Mesothelial cell of epicardium (in vitro differentiated cells): ENCODE data around the gene SYNJ2BP. TPM values are rescaled to one million over a fixed set of nuclear protein-coding genes. Genes with fewer than 3 reads are reported as not detected.

Experiments
- DNase-seq, 2 experiments: peaks; one replicate each; pipeline ENCODE4 v3.0.0; 2021; ENCODE audit warnings: low spot score in 2 of 2; ENCODE audit not compliant: unreplicated experiment in 2 of 2
- H3K27ac Mint-ChIP-seq: 2 replicates; pipeline ENCODE4 v1.8.0; 2021; ENCODE audit warnings: mixed read lengths
- H3K27me3 Mint-ChIP-seq: 2 replicates; pipeline ENCODE4 v1.8.0; 2021; ENCODE audit warnings: low read depth, mixed read lengths
- H3K36me3 Mint-ChIP-seq: 2 replicates; pipeline ENCODE4 v1.8.0; 2021; ENCODE audit warnings: mixed read lengths
- H3K4me1 Mint-ChIP-seq: 2 replicates; pipeline ENCODE4 v1.8.0; 2021; ENCODE audit warnings: mixed read lengths
- H3K4me3 Mint-ChIP-seq: 2 replicates; pipeline ENCODE4 v1.8.0; 2021; ENCODE audit warnings: mild to moderate bottlenecking, moderate library complexity, mixed read lengths
- H3K9me3 Mint-ChIP-seq: 2 replicates; pipeline ENCODE4 v1.8.0; 2021; ENCODE audit warnings: mixed read lengths
- CTCF ChIP-seq: fragments of 200-600 bp; sonication (generic); IDR thresholded peaks from one replicate; pipeline ENCODE4 v1.5.0; 2021; ENCODE audit warnings: antibody characterized with exemption; ENCODE audit not compliant: unreplicated experiment
- total RNA-seq: library from RNA; stranded (reverse); gene quantifications from 3 replicates; pipeline ENCODE4 v1.2.1, GENCODE V29; 2021

Gene SYNJ2BP
- 29.9 to 31.0 TPM (median 30.4 TPM) in 3 replicates for total RNA-seq

DNA sequence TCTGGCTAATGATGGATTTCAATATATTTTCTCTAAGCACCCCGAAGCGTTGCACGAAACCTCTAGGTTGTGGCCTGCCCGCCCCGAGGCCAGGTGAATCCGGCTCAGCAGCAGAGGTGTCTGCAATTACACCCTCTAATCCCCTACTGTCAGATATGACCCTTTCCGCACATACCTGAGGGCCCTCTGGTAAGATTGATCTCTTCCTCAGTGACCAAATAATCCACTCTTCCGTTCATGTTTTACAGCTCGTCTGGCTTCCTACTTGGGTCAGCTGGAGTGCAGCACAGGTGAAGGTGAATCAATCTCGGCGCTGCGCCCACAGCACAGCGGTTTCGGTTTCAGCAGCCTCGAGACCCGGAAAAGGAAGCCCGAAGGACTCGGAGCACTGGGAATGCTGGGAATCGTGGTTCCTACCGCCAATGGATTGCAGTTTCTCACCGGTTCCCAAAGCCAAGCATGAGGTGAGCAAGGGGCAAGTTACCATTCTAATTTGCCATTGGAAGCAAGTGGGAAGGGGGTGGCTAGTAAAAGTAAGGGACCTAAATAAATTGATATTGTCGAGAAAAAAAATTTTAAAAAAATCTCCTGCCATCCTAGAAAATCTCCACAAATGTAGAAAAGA, at the start of gene SYNJ2BP:
SYNJ2BP (minus strand) TSS at position 366 of the 625 bp plus-strand sequence; CDS start at position 239, 127 bp downstream.
- DNase-seq: peak in 1 of 2 experiments; percentile 57
- H3K4me1 Mint-ChIP-seq: peaks cover 11% of the 10 kb centered on the region
- peak within 1 kb of the TSS; percentile 95 for H3K27ac Mint-ChIP-seq
- H3K36me3 Mint-ChIP-seq: no peaks in the 10 kb centered on the region
- TF ChIP-seq CTCF: no peak
- peak within 1 kb of the TSS; percentile 93 for H3K4me3 Mint-ChIP-seq
- no peaks in the 10 kb centered on the region for H3K9me3 Mint-ChIP-seq
- peaks cover 17% of the 10 kb centered on the region for H3K27me3 Mint-ChIP-seq

DNA sequence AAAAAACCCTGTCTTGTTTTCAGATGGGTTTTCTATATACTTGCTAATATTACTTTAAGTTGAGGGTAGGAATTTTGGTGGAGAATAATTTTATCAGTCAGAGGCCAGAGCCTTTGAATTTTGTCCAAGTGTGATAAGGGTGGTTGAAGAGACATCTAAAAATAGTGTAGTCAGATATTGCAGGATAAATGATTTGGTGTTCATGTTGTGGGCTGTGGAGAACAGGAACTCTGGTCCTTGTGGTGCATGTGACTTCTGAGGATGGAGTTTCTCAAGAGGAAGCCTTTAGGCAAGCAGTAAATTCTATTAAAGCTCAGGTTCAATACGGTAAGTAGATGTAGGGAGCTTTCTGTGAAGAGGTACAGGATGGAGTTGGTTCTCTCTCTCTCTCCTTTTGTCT, 37.8 kb upstream of the SYNJ2BP start:
- H3K4me3 Mint-ChIP-seq: no peak overlapping the region
- H3K36me3 Mint-ChIP-seq: no peaks in the 10 kb centered on the region
- no peak for DNase-seq
- H3K4me1 Mint-ChIP-seq: no peaks in the 10 kb centered on the region
- H3K9me3 Mint-ChIP-seq: no peaks in the 10 kb centered on the region
- H3K27ac Mint-ChIP-seq: no peak overlapping the region
- peaks cover 10% of the 10 kb centered on the region for H3K27me3 Mint-ChIP-seq
- TF ChIP-seq CTCF: no peak

GRCh38 chr14:70451874-70452273, 35.0 kb upstream of the SYNJ2BP start, which contains the start of gene ADAM21:
TSS of gene ADAM21 (plus strand) at chr14:70452174. CDS start at chr14:70457500, 5,326 bp downstream.
- DNase-seq: no peak
- peaks cover 2% of the 10 kb centered on the region for H3K27me3 Mint-ChIP-seq
- H3K36me3 Mint-ChIP-seq: no peaks in the 10 kb centered on the region
- no peak within 1 kb of the TSS for H3K4me3 Mint-ChIP-seq
- no peaks in the 10 kb centered on the region for H3K4me1 Mint-ChIP-seq
- TF ChIP-seq CTCF: no peak
- H3K27ac Mint-ChIP-seq: no peak within 1 kb of the TSS
- peaks cover 8% of the 10 kb centered on the region for H3K9me3 Mint-ChIP-seq

DNA sequence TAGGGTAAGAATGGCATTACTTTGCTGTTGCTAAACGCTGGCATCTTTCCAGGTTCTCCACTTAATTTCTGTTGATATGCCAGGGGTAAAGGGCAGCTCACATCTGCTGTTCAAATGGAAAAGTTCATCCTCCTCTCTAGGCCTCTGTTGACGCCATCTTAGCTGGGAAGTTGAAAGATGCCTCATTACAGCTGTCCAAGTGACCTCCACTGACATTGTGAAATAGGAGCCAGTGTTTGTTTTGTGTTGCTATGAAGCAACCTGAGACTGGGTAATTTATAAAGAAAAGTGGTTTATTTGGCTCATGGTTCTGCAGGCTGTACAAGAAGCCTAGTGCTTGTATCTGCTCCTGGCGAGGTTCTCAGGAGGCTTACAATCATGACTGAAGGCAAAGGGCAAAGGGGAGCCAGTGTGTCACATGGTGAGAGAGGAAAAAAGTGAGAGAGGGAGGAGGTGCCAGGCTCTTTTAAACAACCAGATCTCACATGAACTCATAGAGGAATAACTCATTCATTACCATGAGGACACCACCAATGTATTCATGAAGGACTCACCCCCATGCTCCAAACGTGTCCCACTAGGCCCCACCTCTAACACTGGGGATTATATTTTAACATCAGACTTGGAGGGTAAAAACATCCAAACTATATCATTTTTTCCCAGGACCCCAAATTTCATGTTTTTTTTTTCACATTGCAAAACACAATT, 31.9 kb upstream of the SYNJ2BP start:
- Mint-ChIP-seq H3K27me3 (no peaks in the 10 kb centered on the region), H3K4me3 (no peak overlapping the region), H3K9me3 (peaks cover 30% of the 10 kb centered on the region), H3K4me1 (no peaks in the 10 kb centered on the region), H3K27ac (no peak overlapping the region), H3K36me3 (peaks cover 4% of the 10 kb centered on the region)
- DNase-seq: no peak
- TF ChIP-seq CTCF: no peak

DNA sequence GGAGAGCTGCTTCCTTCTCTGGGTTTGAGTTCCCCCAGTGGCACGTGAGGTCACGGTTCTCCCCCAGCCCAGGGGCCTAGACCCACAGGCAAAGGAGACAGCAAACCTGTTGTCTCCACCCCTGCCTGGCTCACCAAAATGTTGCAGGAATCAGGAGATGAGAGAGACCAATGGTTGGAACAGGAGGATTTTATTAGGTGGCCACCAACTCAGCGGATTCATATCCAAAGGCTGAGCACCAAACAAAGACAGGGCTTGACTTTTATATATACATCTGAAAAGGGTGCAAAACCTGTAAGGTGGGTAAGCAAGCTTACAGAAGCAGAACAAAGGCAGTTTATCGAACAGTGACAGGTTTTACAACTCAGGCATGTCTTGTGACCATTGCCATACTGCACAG, 25.9 kb upstream of the SYNJ2BP start:
- DNase-seq: no peak
- no peak for TF ChIP-seq CTCF
- no peak overlapping the region for H3K4me3 Mint-ChIP-seq
- H3K36me3 Mint-ChIP-seq: peaks cover 12% of the 10 kb centered on the region
- H3K27ac Mint-ChIP-seq: no peak overlapping the region
- no peaks in the 10 kb centered on the region for H3K27me3 Mint-ChIP-seq
- H3K4me1 Mint-ChIP-seq: no peaks in the 10 kb centered on the region
- H3K9me3 Mint-ChIP-seq: peaks cover 72% of the 10 kb centered on the region
